ENCODE data around the gene ARHGEF28.

Gene ARHGEF28

DNA sequence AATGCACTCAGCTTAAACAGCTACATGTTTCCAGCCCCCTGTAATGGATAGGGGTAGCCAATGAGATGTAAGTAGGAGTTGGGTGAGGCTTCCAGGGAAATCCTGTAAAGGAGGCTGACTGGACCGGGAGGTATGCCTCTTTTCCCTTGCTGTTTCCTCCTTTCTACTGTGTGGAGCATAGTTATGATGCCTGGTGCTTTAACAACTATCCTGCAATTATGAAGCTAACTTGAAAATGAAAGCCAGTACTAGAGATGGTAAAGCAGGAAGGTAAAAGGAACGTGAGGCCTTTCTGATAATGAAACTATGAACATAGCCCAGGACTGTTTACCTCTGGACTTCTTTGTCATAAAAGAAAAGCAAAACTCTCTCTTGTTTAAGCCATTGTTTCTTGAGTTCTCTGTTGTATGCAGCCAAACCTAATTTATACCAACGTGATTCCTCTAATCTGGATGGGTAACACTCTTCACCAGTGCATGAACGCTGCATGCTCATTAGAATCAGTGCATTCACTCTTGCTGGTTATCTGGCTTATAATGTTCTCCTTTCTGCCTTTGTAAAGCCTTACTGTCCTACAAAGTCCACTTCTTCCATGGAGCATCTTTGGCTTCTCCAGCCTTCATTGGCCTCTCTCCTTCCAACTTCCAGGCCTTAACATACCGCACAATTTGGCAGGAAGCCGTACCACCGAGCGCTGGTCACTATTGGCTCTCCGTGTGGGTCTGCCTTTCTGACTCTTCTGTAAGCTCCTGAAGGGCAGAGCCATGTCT lies 8.3 kb upstream of the ARHGEF28 start:
- DNase-seq: peak; percentile 30 to 55
- H2AK5ac ChIP-seq (ENCODE audit: low read length): no peak overlapping the region
- H3K4me2 ChIP-seq (ENCODE audit: low read length): no peak overlapping the region
- no peak overlapping the region for H3K23ac ChIP-seq (ENCODE audit: low read length)
- no peak overlapping the region for H3K4me3 ChIP-seq (ENCODE audit: low read depth, low read length)
- no peaks in the 10 kb centered on the region for H3K36me3 ChIP-seq (ENCODE audit: control insufficient read depth in 1 of 2, insufficient read depth in 2 of 2, low read length in 2 of 2)
- no peak overlapping the region for H4K12ac ChIP-seq (ENCODE audit: low read depth, low read length)
- no peaks in the 10 kb centered on the region for H3K9me3 ChIP-seq (ENCODE audit: insufficient read depth, low read depth, low read length)
- H2AFZ ChIP-seq (ENCODE audit: insufficient read depth, low read length, poor library complexity): no peak overlapping the region
- H4K8ac ChIP-seq (ENCODE audit: low read depth, low read length): no peak overlapping the region
- H3K79me2 ChIP-seq (ENCODE audit: control insufficient read depth, insufficient read depth, low read length, poor library complexity): no peaks in the 10 kb centered on the region
- H3K9ac ChIP-seq (ENCODE audit: low read length): no peak overlapping the region
- H2BK120ac ChIP-seq (ENCODE audit: insufficient read depth, low read length, poor library complexity): no peak overlapping the region
- no peak overlapping the region for H3K14ac ChIP-seq (ENCODE audit: low read length)
- H3K18ac ChIP-seq (ENCODE audit: low read length): no peak overlapping the region
- H3K27me3 ChIP-seq (ENCODE audit: insufficient read depth, low read length): no peaks in the 10 kb centered on the region
- H2BK5ac ChIP-seq (ENCODE audit: low read depth, low read length, poor library complexity): no peak overlapping the region
- H3K4me1 ChIP-seq (ENCODE audit: control insufficient read depth in 1 of 2, insufficient read depth in 2 of 2, low read length in 2 of 2): no peaks in the 10 kb centered on the region
- no peaks in the 10 kb centered on the region for H3K79me1 ChIP-seq (ENCODE audit: low read length)
- H2BK12ac ChIP-seq (ENCODE audit: low read length): no peak overlapping the region
- H4K91ac ChIP-seq (ENCODE audit: low read depth, low read length): no peak overlapping the region
- no CpG with 5 or more reads among the region's 9 CpGs for WGBS (ENCODE audit: extremely low coverage, insufficient coverage, insufficient read length)
- no peak overlapping the region for H3K27ac ChIP-seq (ENCODE audit: low read depth, low read length)
- H3K4ac ChIP-seq (ENCODE audit: low read depth, low read length): no peak overlapping the region

DNA sequence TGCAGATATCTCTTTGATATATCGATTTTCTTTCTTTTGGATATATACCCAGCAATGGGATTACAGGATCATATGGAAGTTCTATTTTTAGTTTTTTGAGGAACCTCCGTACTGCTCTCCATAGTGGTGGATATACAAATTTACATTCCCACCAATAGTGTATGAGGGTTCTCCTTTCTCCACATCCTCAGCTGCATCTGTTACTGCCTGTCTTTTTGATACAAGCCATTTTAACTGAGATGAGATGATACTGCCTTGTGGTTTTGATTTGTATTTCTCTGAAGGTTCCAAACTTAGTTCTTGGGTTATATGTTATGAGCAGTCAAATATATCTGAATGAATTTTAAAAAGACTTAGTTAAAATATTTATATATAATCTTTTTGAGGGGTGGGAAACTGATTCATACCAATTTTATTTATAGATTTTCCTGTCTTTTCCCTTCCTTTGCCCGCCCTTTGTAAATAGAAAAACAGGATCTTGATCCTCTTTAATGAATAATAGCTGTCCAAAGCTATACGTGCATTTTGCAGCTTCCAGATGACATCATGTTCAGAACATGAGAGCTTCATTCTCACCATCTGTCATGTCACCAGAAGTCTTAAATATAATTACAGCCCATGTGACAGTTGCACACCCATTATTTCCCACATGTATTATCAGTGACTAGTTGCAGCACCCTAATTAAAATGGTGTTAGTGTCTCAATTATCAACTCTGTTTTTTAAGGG lies 6.2 kb upstream of the ARHGEF28 start:
- no peak overlapping the region for H3K27ac ChIP-seq (ENCODE audit: low read depth, low read length)
- no peak overlapping the region for H2BK120ac ChIP-seq (ENCODE audit: insufficient read depth, low read length, poor library complexity)
- no peaks in the 10 kb centered on the region for H3K79me2 ChIP-seq (ENCODE audit: control insufficient read depth, insufficient read depth, low read length, poor library complexity)
- no CpG with 5 or more reads among the region's 4 CpGs for WGBS (ENCODE audit: extremely low coverage, insufficient coverage, insufficient read length)
- DNase-seq: no peak
- H2BK12ac ChIP-seq (ENCODE audit: low read length): no peak overlapping the region
- H2BK5ac ChIP-seq (ENCODE audit: low read depth, low read length, poor library complexity): no peak overlapping the region
- H2AK5ac ChIP-seq (ENCODE audit: low read length): no peak overlapping the region
- peaks cover 3% of the 10 kb centered on the region for H3K27me3 ChIP-seq (ENCODE audit: insufficient read depth, low read length)
- H3K4me3 ChIP-seq (ENCODE audit: low read depth, low read length): no peak overlapping the region
- no peak overlapping the region for H3K9ac ChIP-seq (ENCODE audit: low read length)
- no peak overlapping the region for H3K18ac ChIP-seq (ENCODE audit: low read length)
- H4K12ac ChIP-seq (ENCODE audit: low read depth, low read length): no peak overlapping the region
- H3K36me3 ChIP-seq (ENCODE audit: control insufficient read depth in 1 of 2, insufficient read depth in 2 of 2, low read length in 2 of 2): no peaks in the 10 kb centered on the region
- no peak overlapping the region for H2AFZ ChIP-seq (ENCODE audit: insufficient read depth, low read length, poor library complexity)
- H3K79me1 ChIP-seq (ENCODE audit: low read length): no peaks in the 10 kb centered on the region
- H4K91ac ChIP-seq (ENCODE audit: low read depth, low read length): no peak overlapping the region
- H4K8ac ChIP-seq (ENCODE audit: low read depth, low read length): no peak overlapping the region
- H3K4me1 ChIP-seq (ENCODE audit: control insufficient read depth in 1 of 2, insufficient read depth in 2 of 2, low read length in 2 of 2): no peaks in the 10 kb centered on the region
- H3K4ac ChIP-seq (ENCODE audit: low read depth, low read length): no peak overlapping the region
- H3K23ac ChIP-seq (ENCODE audit: low read length): no peak overlapping the region
- no peaks in the 10 kb centered on the region for H3K9me3 ChIP-seq (ENCODE audit: insufficient read depth, low read depth, low read length)
- no peak overlapping the region for H3K4me2 ChIP-seq (ENCODE audit: low read length)
- no peak overlapping the region for H3K14ac ChIP-seq (ENCODE audit: low read length)

DNA sequence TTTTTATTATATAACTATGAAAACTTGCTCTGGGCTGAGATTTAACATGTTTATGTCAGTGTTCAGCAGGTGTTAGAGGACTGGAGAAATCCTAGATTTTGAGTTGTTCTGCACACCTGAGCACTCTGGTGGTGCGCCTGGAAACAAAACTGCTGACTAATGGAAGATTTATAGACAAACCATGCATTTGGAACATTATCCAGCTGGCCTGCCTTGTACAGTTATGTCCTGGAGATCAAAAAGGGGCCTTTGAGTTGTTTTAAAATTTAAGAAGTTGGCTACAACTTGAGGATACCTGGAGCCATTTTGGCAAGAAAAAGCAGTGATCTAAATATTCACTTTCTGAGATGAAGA lies 5.7 kb upstream of the ARHGEF28 start:
- Histone ChIP-seq H2BK120ac (ENCODE audit: insufficient read depth, low read length, poor library complexity) (no peak overlapping the region), H3K79me2 (ENCODE audit: control insufficient read depth, insufficient read depth, low read length, poor library complexity) (no peaks in the 10 kb centered on the region), H3K4ac (ENCODE audit: low read depth, low read length) (no peak overlapping the region), H4K91ac (ENCODE audit: low read depth, low read length) (no peak overlapping the region), H3K79me1 (ENCODE audit: low read length) (no peaks in the 10 kb centered on the region), H3K27me3 (ENCODE audit: insufficient read depth, low read length) (peaks cover 8% of the 10 kb centered on the region), H3K4me3 (ENCODE audit: low read depth, low read length) (no peak overlapping the region), H3K36me3 (ENCODE audit: control insufficient read depth in 1 of 2, insufficient read depth in 2 of 2, low read length in 2 of 2) (no peaks in the 10 kb centered on the region), H3K4me2 (ENCODE audit: low read length) (no peak overlapping the region), H3K9me3 (ENCODE audit: insufficient read depth, low read depth, low read length) (no peaks in the 10 kb centered on the region), H3K14ac (ENCODE audit: low read length) (no peak overlapping the region), H3K9ac (ENCODE audit: low read length) (no peak overlapping the region), H2BK5ac (ENCODE audit: low read depth, low read length, poor library complexity) (no peak overlapping the region), H3K27ac (ENCODE audit: low read depth, low read length) (no peak overlapping the region), H2AK5ac (ENCODE audit: low read length) (no peak overlapping the region), H3K23ac (ENCODE audit: low read length) (no peak overlapping the region), H4K8ac (ENCODE audit: low read depth, low read length) (no peak overlapping the region), H3K4me1 (ENCODE audit: control insufficient read depth in 1 of 2, insufficient read depth in 2 of 2, low read length in 2 of 2) (no peaks in the 10 kb centered on the region), H2BK12ac (ENCODE audit: low read length) (no peak overlapping the region), H2AFZ (ENCODE audit: insufficient read depth, low read length, poor library complexity) (no peak overlapping the region), H3K18ac (ENCODE audit: low read length) (no peak overlapping the region), H4K12ac (ENCODE audit: low read depth, low read length) (no peak overlapping the region)
- DNase-seq: no peak
- no CpG with 5 or more reads among the region's 1 CpG for WGBS (ENCODE audit: extremely low coverage, insufficient coverage, insufficient read length)

DNA sequence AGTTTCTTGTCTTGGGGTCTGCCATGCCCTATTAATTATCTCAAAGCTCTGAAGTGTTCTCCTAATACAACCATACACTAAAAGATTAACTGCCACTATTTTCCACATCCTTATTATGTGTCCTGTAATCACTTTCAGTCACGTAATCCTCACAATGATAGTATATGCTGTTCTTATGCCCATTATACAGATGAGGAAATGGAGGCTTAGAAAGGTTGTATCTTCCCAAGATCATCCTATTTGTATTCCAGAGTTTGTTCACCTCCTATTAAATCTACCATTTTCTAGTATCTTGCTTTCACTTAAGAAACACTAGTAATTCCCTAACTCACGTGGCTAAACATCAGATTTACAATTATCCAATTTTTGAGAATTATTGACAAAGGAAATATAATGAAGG lies 2.9 kb upstream of the ARHGEF28 start:
- Histone ChIP-seq H3K27ac (ENCODE audit: low read depth, low read length) (no peak overlapping the region), H3K4me1 (ENCODE audit: control insufficient read depth in 1 of 2, insufficient read depth in 2 of 2, low read length in 2 of 2) (peaks cover 0 to 7% of the 10 kb centered on the region in 2 experiments), H3K79me1 (ENCODE audit: low read length) (no peaks in the 10 kb centered on the region), H4K91ac (ENCODE audit: low read depth, low read length) (no peak overlapping the region), H3K9ac (ENCODE audit: low read length) (no peak overlapping the region), H3K14ac (ENCODE audit: low read length) (no peak overlapping the region), H4K8ac (ENCODE audit: low read depth, low read length) (no peak overlapping the region), H3K4ac (ENCODE audit: low read depth, low read length) (no peak overlapping the region), H4K12ac (ENCODE audit: low read depth, low read length) (no peak overlapping the region), H3K23ac (ENCODE audit: low read length) (no peak overlapping the region), H2BK12ac (ENCODE audit: low read length) (no peak overlapping the region), H3K79me2 (ENCODE audit: control insufficient read depth, insufficient read depth, low read length, poor library complexity) (no peaks in the 10 kb centered on the region), H2BK5ac (ENCODE audit: low read depth, low read length, poor library complexity) (no peak overlapping the region), H3K36me3 (ENCODE audit: control insufficient read depth in 1 of 2, insufficient read depth in 2 of 2, low read length in 2 of 2) (no peaks in the 10 kb centered on the region), H2BK120ac (ENCODE audit: insufficient read depth, low read length, poor library complexity) (no peak overlapping the region), H3K18ac (ENCODE audit: low read length) (no peak overlapping the region), H3K27me3 (ENCODE audit: insufficient read depth, low read length) (peaks cover 25% of the 10 kb centered on the region), H2AK5ac (ENCODE audit: low read length) (no peak overlapping the region), H2AFZ (ENCODE audit: insufficient read depth, low read length, poor library complexity) (no peak overlapping the region), H3K9me3 (ENCODE audit: insufficient read depth, low read depth, low read length) (no peaks in the 10 kb centered on the region), H3K4me2 (ENCODE audit: low read length) (no peak overlapping the region), H3K4me3 (ENCODE audit: low read depth, low read length) (no peak overlapping the region)
- no CpG with 5 or more reads among the region's 2 CpGs for WGBS (ENCODE audit: extremely low coverage, insufficient coverage, insufficient read length)
- no peak for DNase-seq

Data from trophoblast cell (in vitro differentiated cells and primary cell).